GM12874 (cell line): ENCODE data around the gene CEBPE.

Source experiments
- CTCF ChIP-seq: IDR thresholded peaks from 2 replicates; pipeline ENCODE4 v1.5.1; 2011; ENCODE audit warnings: low read depth, mild to moderate bottlenecking, control low read depth, low read length, moderate library complexity; ENCODE audit not compliant: insufficient read depth

The CEBPE gene

GRCh38 chr14:23142826-23143225, 23.8 kb upstream of the CEBPE start:
- no peak for TF ChIP-seq CTCF

- no peak for TF ChIP-seq CTCF
Measured at GRCh38 chr14:23141706-23142444, 22.8 kb upstream of the CEBPE start.

- no peak for TF ChIP-seq CTCF
Measured at GRCh38 chr14:23140371-23140770, 21.3 kb upstream of the CEBPE start.

- no peak for TF ChIP-seq CTCF
Measured at GRCh38 chr14:23139874-23140273, 20.8 kb upstream of the CEBPE start.

GRCh38 chr14:23137813-23138535, 18.9 kb upstream of the CEBPE start:
- TF ChIP-seq CTCF, result no peak

GRCh38 chr14:23137192-23137812, 18.2 kb upstream of the CEBPE start:
- TF ChIP-seq CTCF, result no peak

GRCh38 chr14:23136566-23137133, 17.6 kb upstream of the CEBPE start:
- no peak for TF ChIP-seq CTCF
